DOHH2 (cell line): ENCODE data around the gene PGP.

ENCODE experiments used
- H3F3A ChIP-seq: fragments of 200-600 bp; sonication (generic), shearing (Covaris generic); 2 replicates; pipeline ENCODE4 v1.6.0; 2016; ENCODE audit warnings: antibody characterized with exemption, mild to moderate bottlenecking; ENCODE audit not compliant: control insufficient read depth, insufficient read depth
- H3K27ac ChIP-seq: fragments of 200-600 bp; sonication (generic); 2 replicates; pipeline ENCODE4 v1.5.1; 2014; ENCODE audit warnings: low read depth, mild to moderate bottlenecking, low read length, moderate library complexity
- H3K27me3 ChIP-seq: fragments of 200-600 bp; sonication (generic); 2 replicates; pipeline ENCODE4 v1.6.1; 2014; ENCODE audit warnings: mild to moderate bottlenecking, low read length, mixed read lengths; ENCODE audit not compliant: control insufficient read depth
- H3K36me3 ChIP-seq: fragments of 200-600 bp; sonication (generic); 2 replicates; pipeline ENCODE4 v1.6.1; 2014; ENCODE audit warnings: mild to moderate bottlenecking, low read length, moderate library complexity, mixed read lengths; ENCODE audit not compliant: control insufficient read depth
- H3K4me1 ChIP-seq: fragments of 200-600 bp; sonication (generic); 2 replicates; pipeline ENCODE4 v1.6.1; 2014; ENCODE audit warnings: mild to moderate bottlenecking, low read length, mixed read lengths; ENCODE audit not compliant: control insufficient read depth
- H3K4me2 ChIP-seq: fragments of 200-600 bp; sonication (generic); 2 replicates; pipeline ENCODE4 v1.6.0; 2014; ENCODE audit warnings: mild to moderate bottlenecking, low read length, moderate library complexity
- H3K4me3 ChIP-seq: fragments of 200-600 bp; sonication (generic); 2 replicates; pipeline ENCODE4 v1.5.1; 2014; ENCODE audit warnings: mild to moderate bottlenecking, low read length, mixed read lengths
- H3K79me2 ChIP-seq: fragments of 200-600 bp; sonication (generic); 2 replicates; pipeline ENCODE4 v1.6.1; 2014; ENCODE audit warnings: mild to moderate bottlenecking, low read length, mixed read lengths; ENCODE audit not compliant: control insufficient read depth
- H3K9me2 ChIP-seq: fragments of 200-600 bp; sonication (generic); replicated peaks from 2 replicates; pipeline ENCODE4 v1.6.1; 2014; ENCODE audit warnings: mild to moderate bottlenecking, low read length, mixed read lengths; ENCODE audit not compliant: control insufficient read depth
- H3K9me3 ChIP-seq: fragments of 200-600 bp; sonication (generic); 2 replicates; pipeline ENCODE4 v1.6.1; 2014; ENCODE audit warnings: antibody characterized with exemption, low read length, mixed read lengths; ENCODE audit not compliant: control insufficient read depth, insufficient read depth
- H4K20me1 ChIP-seq: fragments of 200-600 bp; sonication (generic); 2 replicates; pipeline ENCODE4 v1.6.0; 2014; ENCODE audit warnings: low read depth, mild to moderate bottlenecking, antibody characterized with exemption, low read length, moderate library complexity; ENCODE audit not compliant: control insufficient read depth, insufficient read depth
- EZH2phosphoT487 ChIP-seq: fragments of 200-600 bp; sonication (generic); IDR thresholded peaks from 2 replicates; pipeline ENCODE4 v1.6.1; 2017; ENCODE audit warnings: borderline replicate concordance, mild to moderate bottlenecking, antibody characterized with exemption, low read length, moderate library complexity, mixed read lengths
- TF ChIP-seq, protein P1 (sequence below): fragments of 200-600 bp; sonication (generic); IDR thresholded peaks from one replicate; pipeline ENCODE4 v1.5.1; 2014; ENCODE audit warnings: antibody characterized with exemption, mild to moderate bottlenecking, low read depth, low read length; ENCODE audit not compliant: poor library complexity, severe bottlenecking

Gene PGP

GRCh38 chr16:2246301-2246885 lies 31.8 kb upstream of the PGP start:
- H3K27me3 ChIP-seq, result no peaks in the 10 kb centered on the region
- no peak overlapping the region for H3K4me2 ChIP-seq
- H4K20me1 ChIP-seq, result no peaks in the 10 kb centered on the region
- H3K9me3 ChIP-seq, result no peaks in the 10 kb centered on the region
- H3K4me3 ChIP-seq, result no peak overlapping the region
- no peak for TF ChIP-seq EZH2phosphoT487
- TF ChIP-seq, protein P1, sequence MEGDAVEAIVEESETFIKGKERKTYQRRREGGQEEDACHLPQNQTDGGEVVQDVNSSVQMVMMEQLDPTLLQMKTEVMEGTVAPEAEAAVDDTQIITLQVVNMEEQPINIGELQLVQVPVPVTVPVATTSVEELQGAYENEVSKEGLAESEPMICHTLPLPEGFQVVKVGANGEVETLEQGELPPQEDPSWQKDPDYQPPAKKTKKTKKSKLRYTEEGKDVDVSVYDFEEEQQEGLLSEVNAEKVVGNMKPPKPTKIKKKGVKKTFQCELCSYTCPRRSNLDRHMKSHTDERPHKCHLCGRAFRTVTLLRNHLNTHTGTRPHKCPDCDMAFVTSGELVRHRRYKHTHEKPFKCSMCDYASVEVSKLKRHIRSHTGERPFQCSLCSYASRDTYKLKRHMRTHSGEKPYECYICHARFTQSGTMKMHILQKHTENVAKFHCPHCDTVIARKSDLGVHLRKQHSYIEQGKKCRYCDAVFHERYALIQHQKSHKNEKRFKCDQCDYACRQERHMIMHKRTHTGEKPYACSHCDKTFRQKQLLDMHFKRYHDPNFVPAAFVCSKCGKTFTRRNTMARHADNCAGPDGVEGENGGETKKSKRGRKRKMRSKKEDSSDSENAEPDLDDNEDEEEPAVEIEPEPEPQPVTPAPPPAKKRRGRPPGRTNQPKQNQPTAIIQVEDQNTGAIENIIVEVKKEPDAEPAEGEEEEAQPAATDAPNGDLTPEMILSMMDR, result no peak
- peaks cover 28% of the 10 kb centered on the region for H3K79me2 ChIP-seq
- 0 out of 2 replicates have a peak, but pooled peaks cover 5% of the 10 kb centered on the region for H3F3A ChIP-seq
- no peaks in the 10 kb centered on the region for H3K9me2 ChIP-seq
- peaks cover 7% of the 10 kb centered on the region for H3K4me1 ChIP-seq
- H3K36me3 ChIP-seq, result peaks cover 58% of the 10 kb centered on the region
- H3K27ac ChIP-seq, result no peak overlapping the region

GRCh38 chr16:2244926-2245795 lies 30.5 kb upstream of the PGP start:
- no peaks in the 10 kb centered on the region for H3K9me3 ChIP-seq
- TF ChIP-seq, protein P1, result no peak
- TF ChIP-seq EZH2phosphoT487, result no peak
- H3K9me2 ChIP-seq, result no peaks in the 10 kb centered on the region
- no peaks in the 10 kb centered on the region for H4K20me1 ChIP-seq
- no peaks in the 10 kb centered on the region for H3K27me3 ChIP-seq
- no peak overlapping the region for H3K4me2 ChIP-seq
- 0 out of 2 replicates have a peak, but pooled peaks cover 5% of the 10 kb centered on the region for H3F3A ChIP-seq
- H3K36me3 ChIP-seq, result peaks cover 54% of the 10 kb centered on the region
- peaks cover 3% of the 10 kb centered on the region for H3K4me1 ChIP-seq
- peaks cover 19% of the 10 kb centered on the region for H3K79me2 ChIP-seq
- no peak overlapping the region for H3K4me3 ChIP-seq
- H3K27ac ChIP-seq, result no peak overlapping the region

DNA sequence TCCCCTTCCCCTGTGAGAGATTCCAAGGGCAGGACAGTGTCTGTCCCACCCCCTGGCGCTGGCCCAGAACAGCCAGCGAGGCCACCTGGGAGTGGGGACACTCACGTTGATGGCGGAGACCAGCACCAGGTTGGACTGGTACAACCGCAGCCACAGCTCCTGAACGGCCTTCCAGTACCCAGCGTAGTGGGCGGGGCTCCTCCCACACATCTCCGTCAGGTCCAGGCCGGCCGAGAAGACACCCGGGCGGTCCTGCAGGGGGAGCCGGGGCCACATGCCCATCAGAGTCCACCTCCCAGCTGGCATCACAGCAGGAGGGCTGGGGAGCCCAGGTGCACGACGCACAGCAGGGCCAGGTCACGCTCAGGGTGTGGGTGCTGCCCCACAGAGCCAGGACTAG lies 29.7 kb upstream of the PGP start:
- TF ChIP-seq, protein P1, result no peak
- TF ChIP-seq EZH2phosphoT487, result no peak
- Histone ChIP-seq H3K4me2 (no peak overlapping the region), H3K79me2 (peaks cover 11% of the 10 kb centered on the region), H3K4me3 (no peak overlapping the region), H4K20me1 (no peaks in the 10 kb centered on the region), H3F3A (peaks cover 12% of the 10 kb centered on the region; the same call in 1 of the 2 replicates), H3K27ac (no peak overlapping the region), H3K9me3 (no peaks in the 10 kb centered on the region), H3K4me1 (no peaks in the 10 kb centered on the region), H3K9me2 (no peaks in the 10 kb centered on the region), H3K36me3 (peaks cover 57% of the 10 kb centered on the region), H3K27me3 (no peaks in the 10 kb centered on the region)
